Stimulated activated CD8-positive, alpha-beta memory T cell treated with anti-CD3 and anti-CD28 coated beads, Interleukin-12 subunit alpha, Interleukin-12 subunit beta, amount 100 ng/mL, for 1 hour (primary cell): Measurements from ENCODE around the gene ITGAL.

Experiments
- DNase-seq: peaks from one replicate; pipeline ENCODE4 v3.0.0-alpha.2; 2020; ENCODE audit warnings: low read depth

ITGAL gene

DNA sequence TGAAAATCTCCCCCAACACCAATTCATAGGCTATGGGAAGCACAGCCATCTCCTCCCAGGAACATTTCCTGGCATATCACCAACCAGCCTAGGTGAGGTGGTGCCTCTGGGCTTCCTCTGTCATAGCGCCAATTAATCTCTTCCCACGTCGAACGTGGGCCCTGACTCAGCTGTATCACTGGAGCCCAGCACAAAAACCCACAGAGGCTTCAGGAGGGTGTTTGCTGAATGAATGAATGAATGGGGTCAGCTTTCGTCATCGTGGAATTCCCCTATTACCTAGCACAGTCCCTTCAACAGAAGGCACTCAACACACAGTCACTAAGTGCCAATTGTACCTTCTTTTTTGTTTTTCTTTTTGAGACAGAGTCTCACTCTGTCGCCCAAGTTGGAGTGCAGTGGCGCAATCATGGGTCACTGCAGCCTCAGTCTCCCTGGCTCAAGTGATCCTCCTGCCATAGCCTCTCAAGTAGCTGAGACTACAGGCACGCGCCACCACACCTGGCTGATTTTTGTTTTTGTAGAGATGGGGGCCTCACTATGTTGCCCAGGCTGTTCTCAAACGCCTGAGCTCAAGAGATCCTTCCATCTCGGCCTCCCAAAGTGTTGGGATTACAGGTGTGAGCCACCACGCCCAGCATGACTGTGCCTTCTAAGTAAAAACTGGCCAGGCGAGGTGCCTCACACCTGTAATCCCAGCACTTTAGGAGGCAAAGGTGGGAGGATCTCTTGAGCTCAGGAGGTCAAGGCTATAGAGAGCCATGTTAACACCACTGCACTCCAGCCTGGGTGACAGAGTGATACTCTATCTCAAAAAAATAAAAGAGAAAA, 94.8 kb downstream of the ITGAL start:
- no peak for DNase-seq

DNA sequence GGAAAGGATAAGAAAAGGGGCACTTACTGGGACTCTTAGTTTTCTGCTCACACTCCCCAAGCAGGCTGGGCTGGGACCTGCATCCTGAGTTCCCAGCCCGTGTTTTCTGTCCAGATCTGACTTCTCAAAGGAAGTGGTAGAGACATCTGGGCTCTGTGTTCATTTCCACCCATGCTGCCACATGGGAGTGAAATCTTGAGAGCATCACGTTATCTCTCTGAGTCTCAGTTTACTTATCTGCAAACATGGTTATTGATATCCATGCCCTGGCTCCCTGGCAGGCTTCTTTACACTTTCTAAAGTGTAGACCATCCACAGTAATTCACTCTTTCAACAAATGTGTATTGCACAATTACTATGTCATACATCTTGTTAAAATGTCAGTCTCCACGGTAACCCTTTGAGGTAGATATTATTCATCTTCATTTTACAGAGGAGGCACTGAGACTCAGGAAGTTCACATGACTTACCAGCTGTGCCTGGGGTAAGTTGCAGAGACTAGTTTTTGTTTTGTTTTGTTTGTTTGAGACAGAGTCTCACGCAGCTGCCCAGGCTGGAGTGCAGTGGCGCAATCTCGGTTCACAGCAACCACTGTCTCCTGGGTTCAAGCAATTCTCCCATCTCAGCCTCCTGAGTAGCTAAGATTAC, 95.6 kb downstream of the ITGAL start:
- no peak for DNase-seq

DNA sequence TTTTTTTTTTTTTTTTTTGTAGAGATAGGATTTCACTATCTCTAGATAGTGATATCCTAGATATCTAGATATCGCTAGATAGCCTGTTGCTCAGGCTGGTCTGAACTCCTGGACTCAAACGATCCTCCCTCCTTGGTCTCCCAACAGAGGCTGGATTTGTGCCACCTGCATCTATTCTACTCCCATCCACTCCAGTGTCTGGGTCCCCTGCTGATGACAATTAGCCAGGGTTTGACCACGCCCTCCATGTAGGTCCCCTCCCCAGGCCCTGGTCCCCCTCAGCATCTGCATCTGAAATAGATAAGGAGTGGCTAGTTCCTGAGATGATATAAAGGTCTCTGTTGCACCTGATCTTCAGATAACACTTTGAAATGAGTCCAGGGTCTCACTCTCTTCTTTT, 96.7 kb downstream of the ITGAL start:
- DNase-seq: no peak

DNA sequence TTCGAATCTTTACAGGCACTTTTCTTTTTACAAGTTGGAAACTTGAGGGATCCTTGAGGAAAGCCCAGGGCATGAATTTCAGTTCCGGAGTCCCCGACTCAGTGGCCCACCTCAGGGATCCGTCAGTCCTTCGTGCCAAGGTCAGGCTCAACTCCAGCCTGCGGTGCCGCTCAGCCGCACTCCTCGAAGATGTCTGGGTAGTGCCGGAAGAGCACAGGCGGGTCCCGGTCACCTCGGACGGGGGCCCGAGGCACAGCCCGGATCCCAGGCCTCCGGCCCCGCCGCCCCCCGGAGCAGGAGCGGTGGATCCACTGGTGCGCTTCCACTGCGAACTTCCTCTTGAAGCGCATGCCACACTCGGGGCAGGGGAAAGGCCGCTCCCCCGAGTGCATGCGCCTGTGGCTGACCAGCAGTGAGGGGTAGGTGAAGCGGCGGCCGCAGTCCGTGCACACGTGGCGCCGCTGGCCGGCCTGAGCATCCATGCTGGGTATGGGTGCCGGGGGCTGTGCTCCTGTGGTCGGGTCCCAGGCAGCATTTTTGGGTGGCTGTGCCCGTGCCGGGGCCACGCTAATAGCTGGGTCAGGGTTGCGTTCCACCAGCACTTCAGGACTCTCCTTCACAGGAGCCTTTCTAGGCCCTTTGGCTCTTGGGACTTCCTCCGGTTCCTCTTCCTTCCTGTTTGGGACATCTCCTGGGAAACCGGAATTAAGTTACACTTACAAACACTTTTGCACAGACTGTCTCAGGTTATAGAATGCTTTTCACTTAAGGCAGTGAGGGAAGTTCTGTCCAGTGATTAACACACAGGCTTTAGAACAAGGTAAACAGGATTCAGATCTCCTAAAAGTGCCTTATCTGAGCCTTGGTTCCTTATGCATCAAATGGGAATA, 97.4 kb downstream of the ITGAL start:
- no peak for DNase-seq

DNA sequence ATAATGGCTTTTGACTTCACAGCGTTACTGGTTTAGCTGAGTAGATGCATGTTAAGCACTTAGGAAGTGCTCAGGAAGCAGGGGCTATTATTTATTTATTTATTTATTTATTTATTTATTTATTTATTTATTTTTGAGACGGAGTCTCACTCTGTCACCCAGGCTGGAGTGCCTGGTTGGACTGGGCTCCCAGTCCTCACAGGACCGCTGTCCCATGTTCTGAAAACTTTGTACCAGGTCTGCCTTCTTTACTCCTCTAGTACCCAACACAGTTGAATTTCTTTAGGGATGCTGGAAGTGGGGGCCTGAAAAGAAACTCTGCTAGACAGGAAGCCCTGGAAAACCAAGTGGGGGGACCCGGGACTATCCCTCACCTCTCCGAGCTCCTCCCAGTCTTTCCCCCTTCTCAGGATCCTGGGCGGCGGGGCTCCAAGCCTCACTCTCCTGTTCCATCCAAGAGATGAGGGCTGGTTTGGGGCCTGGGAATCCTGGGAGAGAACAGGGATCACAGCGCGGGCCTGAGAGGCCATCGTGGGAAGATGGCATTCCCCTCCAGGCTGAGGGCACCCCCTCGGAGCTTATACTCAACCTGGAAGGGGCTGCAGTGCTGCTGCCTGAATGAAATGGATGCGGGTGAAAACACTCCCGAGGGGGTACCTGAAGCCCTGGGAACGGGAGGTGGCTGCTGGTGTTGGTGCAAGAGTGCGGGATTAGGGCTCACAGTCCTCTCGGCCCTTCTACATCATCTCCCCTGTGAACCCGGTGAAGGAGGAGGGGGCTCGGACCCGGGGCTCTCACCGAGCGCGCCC, 98.3 kb downstream of the ITGAL start:
- no peak for DNase-seq

DNA sequence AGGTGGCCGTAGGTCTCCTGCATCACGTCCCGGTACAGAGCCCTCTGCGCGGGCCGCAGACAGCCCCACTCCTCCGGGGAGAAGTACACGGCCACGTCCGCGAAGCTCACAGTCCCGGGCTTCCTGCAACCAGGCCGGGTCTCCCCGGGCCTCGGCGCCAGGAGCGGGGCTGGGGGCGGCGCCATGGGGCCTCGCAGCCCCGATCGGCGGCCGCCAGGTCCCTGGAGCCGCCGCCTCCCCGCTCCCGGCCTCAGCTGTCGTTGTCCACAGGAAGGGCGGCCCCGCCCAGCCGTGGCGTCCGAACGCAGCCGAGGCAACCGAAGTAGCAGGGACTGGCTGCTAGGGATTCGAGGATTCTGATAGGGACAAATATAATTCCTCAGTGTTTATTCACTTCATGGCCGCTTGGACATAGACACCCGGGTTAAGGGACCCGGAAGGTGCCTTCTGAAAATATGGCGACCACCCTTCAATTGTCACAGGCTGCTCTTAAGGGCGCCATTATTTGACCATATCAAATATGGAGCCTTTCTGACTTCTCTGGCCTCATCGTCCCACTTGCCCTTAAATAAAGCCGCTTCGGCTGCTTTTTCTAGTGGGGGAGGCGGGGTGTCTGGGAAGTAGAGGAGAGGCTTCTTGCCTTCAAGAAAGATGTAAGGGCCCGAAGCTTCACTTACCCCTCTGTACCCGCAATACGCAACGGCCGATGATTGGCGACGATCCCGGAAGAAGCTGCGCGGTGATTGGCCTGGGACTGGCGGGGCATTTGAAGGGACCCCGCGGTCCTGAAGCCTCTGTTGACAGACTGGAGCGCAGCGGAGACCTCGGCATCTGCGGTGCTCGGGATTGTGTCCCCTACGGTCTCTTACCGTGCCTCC, 99.1 kb downstream of the ITGAL start, which contains the start of gene ZNF688:
Gene ZNF688, minus strand, starts transcription at position 270 of the 878 bp plus-strand sequence. Its CDS starts 85 bp downstream, at position 185.
- DNase-seq: peak; percentile 93
